GM13977 (cell line): ENCODE measurements around the gene CUX1.

ENCODE experiments used
- DNase-seq: peaks from one replicate; pipeline ENCODE4 v3.0.0; 2012; ENCODE audit warnings: low spot score
- in situ Hi-C: fragments of 300-500 bp; cut with MboI; formaldehyde crosslinking; loops from one replicate; pipeline ENCODE4 v1.12.0; 2022; ENCODE audit warnings: low sequenced_read_pairs, low pct_unique_long_range_greater_than_20kb, mixed read lengths, inconsistent platforms; ENCODE audit not compliant: unreplicated experiment
- TF ChIP-seq, protein P1 (sequence below): IDR thresholded peaks from 2 replicates; pipeline ENCODE4 v1.5.1; 2012; ENCODE audit warnings: mild to moderate bottlenecking, control low read depth; ENCODE audit not compliant: insufficient read depth; ENCODE audit errors: extremely low read depth, missing control alignments

Gene CUX1

GRCh38 chr7:102170393-102170970, 353.1 kb downstream of the CUX1 start:
- in situ Hi-C loops = no loop called here
- no peak for DNase-seq
- TF ChIP-seq, protein P1, sequence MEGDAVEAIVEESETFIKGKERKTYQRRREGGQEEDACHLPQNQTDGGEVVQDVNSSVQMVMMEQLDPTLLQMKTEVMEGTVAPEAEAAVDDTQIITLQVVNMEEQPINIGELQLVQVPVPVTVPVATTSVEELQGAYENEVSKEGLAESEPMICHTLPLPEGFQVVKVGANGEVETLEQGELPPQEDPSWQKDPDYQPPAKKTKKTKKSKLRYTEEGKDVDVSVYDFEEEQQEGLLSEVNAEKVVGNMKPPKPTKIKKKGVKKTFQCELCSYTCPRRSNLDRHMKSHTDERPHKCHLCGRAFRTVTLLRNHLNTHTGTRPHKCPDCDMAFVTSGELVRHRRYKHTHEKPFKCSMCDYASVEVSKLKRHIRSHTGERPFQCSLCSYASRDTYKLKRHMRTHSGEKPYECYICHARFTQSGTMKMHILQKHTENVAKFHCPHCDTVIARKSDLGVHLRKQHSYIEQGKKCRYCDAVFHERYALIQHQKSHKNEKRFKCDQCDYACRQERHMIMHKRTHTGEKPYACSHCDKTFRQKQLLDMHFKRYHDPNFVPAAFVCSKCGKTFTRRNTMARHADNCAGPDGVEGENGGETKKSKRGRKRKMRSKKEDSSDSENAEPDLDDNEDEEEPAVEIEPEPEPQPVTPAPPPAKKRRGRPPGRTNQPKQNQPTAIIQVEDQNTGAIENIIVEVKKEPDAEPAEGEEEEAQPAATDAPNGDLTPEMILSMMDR = no peak

DNA sequence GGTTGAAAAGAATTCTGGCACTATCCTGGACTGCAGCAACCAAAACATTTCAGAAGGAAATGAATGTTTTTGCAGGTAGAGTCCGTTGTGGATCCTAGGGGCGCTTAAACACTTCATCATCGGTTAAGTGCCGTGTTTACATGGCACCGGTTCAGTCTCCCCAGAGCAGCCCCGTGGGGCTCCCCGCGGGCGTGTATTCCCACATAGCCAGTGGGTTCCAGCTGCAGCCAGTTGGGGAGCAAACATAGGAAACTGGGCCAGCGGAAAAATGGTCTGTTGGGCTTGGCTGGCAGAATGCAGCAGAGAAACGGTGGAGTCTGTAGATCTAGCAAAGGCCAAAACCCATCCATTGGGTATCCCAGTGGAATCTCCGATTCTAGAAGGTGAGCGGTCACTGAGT, 356.2 kb downstream of the CUX1 start:
- in situ Hi-C loops = no loop called here
- TF ChIP-seq, protein P1 = no peak
- no peak for DNase-seq

GRCh38 chr7:102175423-102176170, 358.2 kb downstream of the CUX1 start:
- TF ChIP-seq, protein P1 = no peak
- no peak for DNase-seq
- in situ Hi-C loops = no loop called here

DNA sequence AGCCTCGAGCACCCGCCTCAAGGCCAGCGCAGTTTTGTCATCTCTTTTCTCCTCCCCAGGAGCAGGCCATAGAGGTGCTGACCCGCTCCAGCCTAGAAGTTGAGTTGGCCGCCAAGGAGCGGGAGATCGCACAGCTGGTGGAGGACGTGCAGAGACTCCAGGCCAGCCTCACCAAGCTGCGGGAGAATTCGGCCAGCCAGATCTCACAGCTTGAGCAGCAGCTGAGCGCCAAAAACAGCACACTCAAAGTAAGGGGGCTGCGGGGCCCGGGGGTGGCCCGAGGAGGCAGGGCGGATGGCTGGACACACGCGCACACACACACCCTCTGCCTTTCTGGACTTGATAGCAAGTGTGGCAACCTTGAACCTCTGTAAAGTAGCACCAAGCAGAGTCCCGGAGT, 361.0 kb downstream of the CUX1 start:
- no peak for DNase-seq
- TF ChIP-seq, protein P1 = no peak
- in situ Hi-C loops = no loop called here

DNA sequence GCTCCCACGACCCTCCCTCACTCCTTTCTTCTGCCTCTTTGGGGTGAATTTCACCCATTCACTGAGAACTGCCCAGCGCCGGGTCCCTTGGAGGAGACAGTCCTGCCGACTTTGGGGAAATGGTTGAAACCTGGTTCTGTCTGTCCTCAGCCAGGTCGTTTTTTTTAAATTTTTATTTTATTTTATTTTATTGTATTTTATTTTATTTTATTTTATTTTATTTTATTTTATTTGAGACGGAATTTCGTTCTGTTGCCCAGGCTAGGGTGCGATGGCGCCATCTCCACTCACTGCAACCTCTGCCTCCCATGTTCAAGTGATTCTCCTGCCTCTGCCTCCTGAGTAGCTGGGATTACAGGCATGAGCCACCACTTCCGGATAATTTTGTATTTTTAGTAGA, 363.3 kb downstream of the CUX1 start:
- no peak for DNase-seq
- TF ChIP-seq, protein P1 = no peak
- in situ Hi-C loops = no loop called here

GRCh38 chr7:102181517-102181916, 364.1 kb downstream of the CUX1 start:
- in situ Hi-C loops = no loop called here

More at GRCh38 chr7:102181517-102181916, 364.1 kb downstream of the CUX1 start:
- no peak for DNase-seq
- TF ChIP-seq, protein P1 = no peak
